ENCODE results near the gene SET. TPM values are rescaled to one million over a fixed set of nuclear protein-coding genes. Genes with fewer than 3 reads are reported as not detected.

The SET gene
- total and polyA plus RNA-seq, 2 of the 13 experiments (the other 11 are each of a cell fraction or from before 2014, with no cell fraction given) = 94.2 to 611 TPM

DNA sequence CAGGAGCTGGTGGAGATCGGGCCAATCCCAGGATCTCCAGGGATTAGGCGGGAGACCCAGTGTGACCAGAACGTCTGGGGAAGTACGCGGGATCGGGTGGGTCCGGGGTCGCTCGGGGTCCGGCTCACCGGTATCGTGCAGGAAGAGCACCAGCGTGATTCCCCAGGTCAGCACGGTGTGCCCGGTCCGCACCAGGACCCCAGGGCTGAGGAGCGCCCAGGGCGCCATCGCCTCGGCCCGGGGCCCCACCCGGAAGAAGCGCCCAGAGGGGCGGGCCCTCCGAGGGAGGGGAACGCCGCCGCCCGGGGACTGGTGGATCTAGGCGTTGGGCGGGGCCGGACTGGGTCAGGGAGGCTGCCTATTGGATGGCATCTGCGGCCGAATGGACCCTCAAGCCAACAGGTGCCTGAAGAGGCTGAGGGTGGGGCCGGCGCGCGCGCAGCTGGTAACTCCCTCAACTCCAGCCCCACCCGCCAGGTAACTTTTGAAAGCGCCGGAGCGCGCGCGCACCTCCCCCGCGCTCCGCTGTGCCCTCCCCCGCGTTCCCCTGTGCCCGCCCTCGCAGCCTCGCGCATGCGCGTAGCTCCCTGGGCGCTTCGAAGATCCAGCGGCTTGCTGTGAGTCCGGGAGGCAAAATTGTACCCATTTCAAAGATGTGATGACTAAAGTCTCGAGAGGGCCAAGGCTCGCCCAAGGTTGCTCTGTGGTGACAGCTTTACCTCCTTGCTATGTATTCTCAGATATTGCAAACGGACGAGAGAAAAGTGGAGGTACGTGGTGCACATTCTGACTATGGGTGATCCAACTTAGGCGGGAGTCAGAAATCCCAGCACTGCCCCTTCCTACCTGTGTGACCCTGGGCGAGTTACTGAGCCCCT is 35.1 kb downstream of the SET start, which contains the start of gene ZDHHC12 (continued):
- TF ChIP-seq, protein P1, sequence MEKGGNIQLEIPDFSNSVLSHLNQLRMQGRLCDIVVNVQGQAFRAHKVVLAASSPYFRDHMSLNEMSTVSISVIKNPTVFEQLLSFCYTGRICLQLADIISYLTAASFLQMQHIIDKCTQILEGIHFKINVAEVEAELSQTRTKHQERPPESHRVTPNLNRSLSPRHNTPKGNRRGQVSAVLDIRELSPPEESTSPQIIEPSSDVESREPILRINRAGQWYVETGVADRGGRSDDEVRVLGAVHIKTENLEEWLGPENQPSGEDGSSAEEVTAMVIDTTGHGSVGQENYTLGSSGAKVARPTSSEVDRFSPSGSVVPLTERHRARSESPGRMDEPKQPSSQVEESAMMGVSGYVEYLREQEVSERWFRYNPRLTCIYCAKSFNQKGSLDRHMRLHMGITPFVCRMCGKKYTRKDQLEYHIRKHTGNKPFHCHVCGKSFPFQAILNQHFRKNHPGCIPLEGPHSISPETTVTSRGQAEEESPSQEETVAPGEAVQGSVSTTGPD (CRISPR knock-in tag; IDR thresholded peaks at IDR 0.05) = no peak
- no peak for TF ChIP-seq ZNF382 (CRISPR knock-in tag; IDR thresholded peaks at IDR 0.05; ENCODE audit: borderline replicate concordance)
- TF ChIP-seq, protein P2, sequence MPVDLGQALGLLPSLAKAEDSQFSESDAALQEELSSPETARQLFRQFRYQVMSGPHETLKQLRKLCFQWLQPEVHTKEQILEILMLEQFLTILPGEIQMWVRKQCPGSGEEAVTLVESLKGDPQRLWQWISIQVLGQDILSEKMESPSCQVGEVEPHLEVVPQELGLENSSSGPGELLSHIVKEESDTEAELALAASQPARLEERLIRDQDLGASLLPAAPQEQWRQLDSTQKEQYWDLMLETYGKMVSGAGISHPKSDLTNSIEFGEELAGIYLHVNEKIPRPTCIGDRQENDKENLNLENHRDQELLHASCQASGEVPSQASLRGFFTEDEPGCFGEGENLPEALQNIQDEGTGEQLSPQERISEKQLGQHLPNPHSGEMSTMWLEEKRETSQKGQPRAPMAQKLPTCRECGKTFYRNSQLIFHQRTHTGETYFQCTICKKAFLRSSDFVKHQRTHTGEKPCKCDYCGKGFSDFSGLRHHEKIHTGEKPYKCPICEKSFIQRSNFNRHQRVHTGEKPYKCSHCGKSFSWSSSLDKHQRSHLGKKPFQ (CRISPR knock-in tag; IDR thresholded peaks at IDR 0.05; ENCODE audit: insufficient replicate concordance) = no peak
- TF ChIP-seq, protein P3, sequence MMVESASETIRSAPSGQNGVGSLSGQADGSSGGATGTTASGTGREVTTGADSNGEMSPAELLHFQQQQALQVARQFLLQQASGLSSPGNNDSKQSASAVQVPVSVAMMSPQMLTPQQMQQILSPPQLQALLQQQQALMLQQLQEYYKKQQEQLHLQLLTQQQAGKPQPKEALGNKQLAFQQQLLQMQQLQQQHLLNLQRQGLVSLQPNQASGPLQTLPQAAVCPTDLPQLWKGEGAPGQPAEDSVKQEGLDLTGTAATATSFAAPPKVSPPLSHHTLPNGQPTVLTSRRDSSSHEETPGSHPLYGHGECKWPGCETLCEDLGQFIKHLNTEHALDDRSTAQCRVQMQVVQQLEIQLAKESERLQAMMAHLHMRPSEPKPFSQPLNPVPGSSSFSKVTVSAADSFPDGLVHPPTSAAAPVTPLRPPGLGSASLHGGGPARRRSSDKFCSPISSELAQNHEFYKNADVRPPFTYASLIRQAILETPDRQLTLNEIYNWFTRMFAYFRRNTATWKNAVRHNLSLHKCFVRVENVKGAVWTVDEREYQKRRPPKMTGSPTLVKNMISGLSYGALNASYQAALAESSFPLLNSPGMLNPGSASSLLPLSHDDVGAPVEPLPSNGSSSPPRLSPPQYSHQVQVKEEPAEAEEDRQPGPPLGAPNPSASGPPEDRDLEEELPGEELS (CRISPR knock-in tag; IDR thresholded peaks at IDR 0.05) = no peak
- TF ChIP-seq, protein P4, sequence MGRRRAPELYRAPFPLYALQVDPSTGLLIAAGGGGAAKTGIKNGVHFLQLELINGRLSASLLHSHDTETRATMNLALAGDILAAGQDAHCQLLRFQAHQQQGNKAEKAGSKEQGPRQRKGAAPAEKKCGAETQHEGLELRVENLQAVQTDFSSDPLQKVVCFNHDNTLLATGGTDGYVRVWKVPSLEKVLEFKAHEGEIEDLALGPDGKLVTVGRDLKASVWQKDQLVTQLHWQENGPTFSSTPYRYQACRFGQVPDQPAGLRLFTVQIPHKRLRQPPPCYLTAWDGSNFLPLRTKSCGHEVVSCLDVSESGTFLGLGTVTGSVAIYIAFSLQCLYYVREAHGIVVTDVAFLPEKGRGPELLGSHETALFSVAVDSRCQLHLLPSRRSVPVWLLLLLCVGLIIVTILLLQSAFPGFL (CRISPR knock-in tag; IDR thresholded peaks at IDR 0.05) = no peak
- no peak for TF ChIP-seq TGIF2 (CRISPR knock-in tag; IDR thresholded peaks at IDR 0.05)
- peak; percentile 76; the same call in 1 of the 2 replicates for TF ChIP-seq ZNF563 (CRISPR knock-in tag; IDR thresholded peaks at IDR 0.05)
- TF ChIP-seq DNMT3B (CRISPR knock-in tag; conservative IDR thresholded peaks at IDR 0.05) = no peak
- no peak for TF ChIP-seq ZNF674 (CRISPR knock-in tag; IDR thresholded peaks at IDR 0.05; ENCODE audit: low read depth)
- TF ChIP-seq, protein P5, sequence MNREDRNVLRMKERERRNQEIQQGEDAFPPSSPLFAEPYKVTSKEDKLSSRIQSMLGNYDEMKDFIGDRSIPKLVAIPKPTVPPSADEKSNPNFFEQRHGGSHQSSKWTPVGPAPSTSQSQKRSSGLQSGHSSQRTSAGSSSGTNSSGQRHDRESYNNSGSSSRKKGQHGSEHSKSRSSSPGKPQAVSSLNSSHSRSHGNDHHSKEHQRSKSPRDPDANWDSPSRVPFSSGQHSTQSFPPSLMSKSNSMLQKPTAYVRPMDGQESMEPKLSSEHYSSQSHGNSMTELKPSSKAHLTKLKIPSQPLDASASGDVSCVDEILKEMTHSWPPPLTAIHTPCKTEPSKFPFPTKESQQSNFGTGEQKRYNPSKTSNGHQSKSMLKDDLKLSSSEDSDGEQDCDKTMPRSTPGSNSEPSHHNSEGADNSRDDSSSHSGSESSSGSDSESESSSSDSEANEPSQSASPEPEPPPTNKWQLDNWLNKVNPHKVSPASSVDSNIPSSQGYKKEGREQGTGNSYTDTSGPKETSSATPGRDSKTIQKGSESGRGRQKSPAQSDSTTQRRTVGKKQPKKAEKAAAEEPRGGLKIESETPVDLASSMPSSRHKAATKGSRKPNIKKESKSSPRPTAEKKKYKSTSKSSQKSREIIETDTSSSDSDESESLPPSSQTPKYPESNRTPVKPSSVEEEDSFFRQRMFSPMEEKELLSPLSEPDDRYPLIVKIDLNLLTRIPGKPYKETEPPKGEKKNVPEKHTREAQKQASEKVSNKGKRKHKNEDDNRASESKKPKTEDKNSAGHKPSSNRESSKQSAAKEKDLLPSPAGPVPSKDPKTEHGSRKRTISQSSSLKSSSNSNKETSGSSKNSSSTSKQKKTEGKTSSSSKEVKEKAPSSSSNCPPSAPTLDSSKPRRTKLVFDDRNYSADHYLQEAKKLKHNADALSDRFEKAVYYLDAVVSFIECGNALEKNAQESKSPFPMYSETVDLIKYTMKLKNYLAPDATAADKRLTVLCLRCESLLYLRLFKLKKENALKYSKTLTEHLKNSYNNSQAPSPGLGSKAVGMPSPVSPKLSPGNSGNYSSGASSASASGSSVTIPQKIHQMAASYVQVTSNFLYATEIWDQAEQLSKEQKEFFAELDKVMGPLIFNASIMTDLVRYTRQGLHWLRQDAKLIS (CRISPR knock-in tag; IDR thresholded peaks at IDR 0.05) = no peak
- TF ChIP-seq NR3C1 (CRISPR knock-in tag; IDR thresholded peaks at IDR 0.05) = no peak
- no peak for TF ChIP-seq ZNF432 (CRISPR knock-in tag; IDR thresholded peaks at IDR 0.05; ENCODE audit: borderline replicate concordance)
- TF ChIP-seq RBM22 (optimal IDR thresholded peaks at IDR 0.05; ENCODE audit: low read length) = no peak
- TF ChIP-seq, protein P6, sequence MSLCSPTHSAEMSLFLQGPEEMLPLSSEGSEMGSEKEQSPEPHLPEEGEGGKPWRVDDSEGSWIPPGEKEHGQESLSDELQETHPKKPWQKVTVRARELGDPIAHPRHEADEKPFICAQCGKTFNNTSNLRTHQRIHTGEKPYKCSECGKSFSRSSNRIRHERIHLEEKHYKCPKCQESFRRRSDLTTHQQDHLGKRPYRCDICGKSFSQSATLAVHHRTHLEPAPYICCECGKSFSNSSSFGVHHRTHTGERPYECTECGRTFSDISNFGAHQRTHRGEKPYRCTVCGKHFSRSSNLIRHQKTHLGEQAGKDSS (CRISPR knock-in tag; IDR thresholded peaks at IDR 0.05; ENCODE audit: borderline replicate concordance, low read depth) = no peak
- TF ChIP-seq RFX3 (CRISPR knock-in tag; IDR thresholded peaks at IDR 0.05) = no peak
- no peak for TF ChIP-seq MTA1 (CRISPR knock-in tag; IDR thresholded peaks at IDR 0.05; ENCODE audit: borderline replicate concordance)
- TF ChIP-seq ISX (CRISPR knock-in tag; conservative IDR thresholded peaks at IDR 0.05) = no peak
